Measurements from ENCODE around the gene SLAMF8.

- TF ChIP-seq CTCF (IDR thresholded peaks at IDR 0.05; ENCODE audit: low read depth, low read length, poor library complexity, severe bottlenecking) = no peak
- no peak for TF ChIP-seq EZH2phosphoT487 (IDR thresholded peaks at IDR 0.05; ENCODE audit: borderline replicate concordance, low read length)
Measured at GRCh38 chr1:159873530-159874143, 47.0 kb downstream of the SLAMF8 start.
